GM21528 (cell line): ENCODE data around the gene EHBP1L1.

Experiments
- ATAC-seq: cut with Tn5 transposase; IDR thresholded peaks from one replicate; pipeline ENCODE4 v1.9.1; 2021; ENCODE audit warnings: mild to moderate bottlenecking, moderate library complexity; ENCODE audit not compliant: unreplicated experiment, low FRiP score

The EHBP1L1 gene

GRCh38 chr11:65591939-65592857 is 16.3 kb downstream of the EHBP1L1 start:
- no peak for ATAC-seq

DNA sequence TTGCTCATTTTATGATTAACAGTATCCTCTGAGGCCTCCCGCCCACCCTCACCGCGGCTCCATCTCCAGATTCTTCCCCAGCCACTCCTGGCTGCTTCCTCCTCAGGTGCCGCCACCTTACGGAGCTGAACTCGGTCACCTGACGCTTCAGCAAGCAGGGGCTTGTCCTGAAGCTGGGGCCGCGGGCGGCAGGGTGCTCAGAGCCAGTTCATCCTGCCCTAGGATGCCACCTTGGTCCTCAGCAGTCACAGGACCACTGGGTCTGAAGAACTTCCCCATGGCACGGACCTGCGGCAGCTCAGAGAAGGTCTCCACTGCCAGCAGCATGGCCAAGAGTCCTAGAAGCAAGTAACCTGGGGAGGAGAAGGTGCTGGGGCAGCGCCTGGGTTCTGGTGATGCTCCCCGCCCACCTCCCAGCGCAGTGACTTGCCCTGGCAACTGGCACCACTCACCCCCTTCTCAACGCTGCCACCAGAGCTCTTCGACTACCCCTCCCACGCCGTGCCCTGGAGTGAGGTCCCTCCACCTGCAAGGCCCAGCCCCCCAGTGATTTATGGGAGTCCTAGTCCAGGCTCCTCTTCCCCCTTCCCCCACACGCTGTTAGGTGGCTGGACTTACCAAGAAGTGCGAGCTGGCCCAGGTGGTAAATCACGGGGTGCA is 17.1 kb downstream of the EHBP1L1 start:
- no peak for ATAC-seq

DNA sequence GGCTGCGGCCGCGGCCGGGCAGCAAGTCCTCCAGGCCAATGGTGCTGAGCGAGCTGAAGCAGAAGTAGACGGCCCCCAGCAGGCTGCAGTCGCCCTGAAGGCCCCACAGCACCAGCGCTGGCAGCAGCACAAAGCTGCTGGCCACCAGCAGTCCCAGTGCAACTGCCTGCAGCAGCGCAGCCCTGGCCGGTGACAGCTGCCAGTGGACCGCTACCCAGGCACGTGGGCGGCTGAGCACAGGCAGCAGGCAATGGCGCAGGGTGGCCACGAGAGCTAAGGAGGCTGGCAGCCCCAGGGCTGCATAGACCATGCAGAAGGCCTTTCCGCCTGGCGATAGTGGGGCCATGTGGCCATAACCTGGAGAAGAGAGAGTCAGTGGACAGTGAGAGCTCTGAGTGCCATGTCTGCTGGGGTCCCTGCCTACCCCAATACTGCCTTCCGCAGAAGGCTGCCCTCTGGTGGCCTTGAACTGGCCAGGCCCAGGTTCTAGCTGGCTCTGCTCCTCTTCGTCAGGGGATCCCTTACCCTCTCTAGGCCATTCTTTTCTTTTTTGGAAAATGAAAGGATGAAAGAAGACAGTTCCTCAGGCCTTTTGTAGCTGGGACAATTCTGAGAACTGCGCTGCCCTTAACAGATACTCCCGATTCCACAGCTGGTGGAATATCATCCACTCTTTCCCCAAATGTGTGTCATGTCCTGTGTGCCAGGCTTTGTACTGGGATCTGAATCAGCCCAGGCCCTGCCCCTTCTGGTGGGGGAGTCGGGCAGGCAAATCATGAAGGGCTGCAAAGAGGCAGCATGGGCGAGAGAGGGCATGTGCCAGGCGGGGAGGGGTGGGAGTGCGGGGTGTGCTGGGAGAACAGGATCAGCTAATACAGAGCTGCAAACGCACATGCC is 17.9 kb downstream of the EHBP1L1 start:
- no peak for ATAC-seq

DNA sequence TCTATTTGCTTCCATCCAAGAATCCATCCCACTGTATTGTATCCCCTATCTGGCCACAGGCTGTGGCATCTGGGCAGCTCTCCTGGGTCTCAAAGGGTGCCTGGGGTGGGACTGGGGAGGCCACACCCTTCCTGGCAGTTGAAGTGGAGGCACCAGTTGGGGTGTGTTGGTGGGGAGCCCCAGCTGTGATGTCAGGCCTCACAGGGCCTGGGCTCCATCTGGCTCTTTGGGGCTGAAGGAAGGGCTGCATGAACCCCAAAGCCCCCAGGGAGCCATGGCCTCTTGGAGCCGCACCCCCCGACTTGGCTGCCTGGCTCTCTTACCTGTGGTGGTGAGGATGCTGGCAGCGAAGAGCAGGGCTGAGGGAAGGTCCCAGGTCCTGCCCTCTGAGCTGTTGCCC is 19.3 kb downstream of the EHBP1L1 start:
- ATAC-seq, result no peak

GRCh38 chr11:65595543-65596281 is 19.9 kb downstream of the EHBP1L1 start, which contains the start of gene KCNK7:
Gene KCNK7 (minus strand): TSS chr11:65595800. CDS start chr11:65595772, 28 bp downstream.
- no peak for ATAC-seq

DNA sequence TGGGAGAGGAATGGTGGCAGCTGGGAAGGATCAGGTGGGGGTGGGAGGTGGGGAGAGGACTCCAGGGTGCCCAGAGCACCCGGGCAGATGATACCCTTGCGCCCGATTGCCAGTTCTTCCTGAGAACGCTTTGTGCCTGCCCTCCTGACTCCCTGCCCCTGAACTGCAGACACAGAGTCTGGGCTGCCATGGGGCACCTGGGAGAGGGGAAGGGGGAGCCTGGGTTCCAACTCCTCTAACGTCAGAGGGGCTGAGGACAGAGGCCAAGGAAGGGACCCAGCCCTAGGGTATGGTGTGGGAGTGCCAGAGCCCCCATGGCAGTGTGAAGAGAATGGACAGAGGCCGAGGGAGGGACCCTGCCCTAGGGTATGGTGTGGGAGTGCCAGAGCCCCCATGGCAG is 20.7 kb downstream of the EHBP1L1 start:
- no peak for ATAC-seq

DNA sequence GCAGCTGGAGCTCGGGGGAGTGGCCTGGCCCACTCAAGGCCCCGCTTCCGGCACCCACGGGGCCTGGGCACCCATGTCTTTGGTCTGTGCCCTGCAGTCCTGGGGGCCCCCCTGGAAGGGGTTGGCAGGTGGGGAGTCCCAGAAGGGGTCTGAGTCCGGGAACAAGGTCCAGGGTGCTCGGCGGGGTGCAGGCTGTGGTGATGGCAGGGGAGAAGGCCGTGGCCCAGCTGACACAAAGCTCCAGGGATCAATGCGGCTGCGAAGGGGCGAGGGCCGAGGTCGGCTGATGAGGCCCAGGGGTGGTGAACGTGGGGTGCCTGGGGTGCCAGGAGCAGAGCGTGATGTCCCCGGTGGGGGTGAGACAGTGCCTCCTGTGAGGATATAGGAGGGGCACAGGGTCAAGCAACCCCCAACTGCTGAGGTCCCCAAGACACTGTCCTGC is 22.4 kb downstream of the EHBP1L1 start:
- no peak for ATAC-seq

- no peak for ATAC-seq
These were observed 23.5 kb downstream of the EHBP1L1 start for GRCh38 chr11:65599216-65599954.

- ATAC-seq, result no peak
These were observed 24.0 kb downstream of the EHBP1L1 start for GRCh38 chr11:65599955-65600246.

GRCh38 chr11:65604258-65604657 is 28.4 kb downstream of the EHBP1L1 start:
- no peak for ATAC-seq

DNA sequence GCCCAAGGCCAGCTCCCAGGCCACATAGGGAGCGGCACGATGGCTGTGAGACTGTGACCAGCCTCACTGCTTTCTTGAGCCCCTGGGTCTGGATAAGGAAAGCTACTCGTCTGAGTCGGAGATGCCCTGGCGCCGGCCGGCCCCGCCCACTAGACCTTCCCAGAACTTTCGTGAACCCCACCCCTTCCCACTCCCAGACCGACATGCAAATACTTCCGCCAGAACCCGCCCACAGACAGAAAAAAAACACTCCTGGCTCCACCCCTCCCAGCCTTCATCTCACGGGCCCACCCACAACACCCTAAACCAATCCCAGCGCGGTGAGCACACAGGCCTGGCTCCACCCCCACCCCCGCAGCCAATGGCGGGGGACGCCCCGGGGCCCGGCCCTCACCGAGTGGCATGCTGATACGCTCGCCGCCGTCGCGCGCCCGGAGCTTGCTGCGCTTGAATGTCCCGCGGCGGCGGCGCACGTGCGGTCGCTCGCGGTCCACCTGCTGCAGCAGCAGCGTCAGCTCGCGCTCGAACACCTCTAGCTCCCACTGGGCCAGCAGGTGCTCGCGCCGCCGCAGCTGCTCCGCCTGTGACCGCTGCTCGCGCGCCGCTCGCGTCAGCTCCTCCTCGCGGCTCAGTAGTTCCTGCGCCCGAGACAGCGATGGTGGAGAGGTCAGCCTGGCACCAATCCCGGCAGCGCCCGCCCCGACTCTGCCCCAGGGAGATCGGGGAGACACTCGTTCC is 31.2 kb downstream of the EHBP1L1 start:
- ATAC-seq, result no peak

DNA sequence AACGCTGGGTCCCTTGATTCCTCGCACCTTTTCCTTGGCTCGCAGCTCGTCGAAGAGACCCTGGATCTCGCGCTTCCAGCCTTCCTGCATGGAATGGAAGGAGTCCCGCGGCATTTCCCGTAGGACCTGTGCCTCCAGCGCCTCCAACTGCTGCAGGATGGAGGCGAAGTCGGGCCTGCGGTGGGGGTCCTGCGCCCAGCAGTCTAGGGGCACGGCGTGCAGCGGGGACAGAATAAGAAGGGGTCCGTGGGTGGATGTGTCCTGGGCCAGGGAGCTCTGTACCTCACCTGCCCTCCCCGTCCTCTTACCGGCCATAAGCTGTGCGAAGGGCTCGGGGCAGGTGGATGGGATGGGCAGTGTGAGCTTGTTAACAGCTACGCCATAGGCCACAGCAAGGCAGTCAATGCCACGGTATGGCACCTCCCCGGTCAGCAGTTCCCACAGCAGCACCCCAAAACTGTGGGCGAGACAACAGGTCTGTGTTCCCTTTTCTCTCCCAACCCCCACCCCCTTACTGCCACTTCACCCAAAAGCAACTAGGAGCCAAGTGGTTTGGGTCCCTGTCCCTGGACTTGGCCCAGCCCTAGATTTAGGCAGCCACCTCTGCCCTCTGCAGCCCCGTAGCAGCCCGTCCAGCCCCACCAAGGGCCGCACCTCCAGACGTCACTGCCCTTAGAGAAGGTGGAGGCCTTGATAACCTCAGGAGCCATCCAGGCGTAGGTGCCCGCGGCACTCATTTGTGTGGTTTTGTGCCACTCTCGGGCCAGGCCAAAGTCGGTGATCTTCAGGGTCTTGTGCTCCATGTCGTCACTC is 32.0 kb downstream of the EHBP1L1 start:
- no peak for ATAC-seq

DNA sequence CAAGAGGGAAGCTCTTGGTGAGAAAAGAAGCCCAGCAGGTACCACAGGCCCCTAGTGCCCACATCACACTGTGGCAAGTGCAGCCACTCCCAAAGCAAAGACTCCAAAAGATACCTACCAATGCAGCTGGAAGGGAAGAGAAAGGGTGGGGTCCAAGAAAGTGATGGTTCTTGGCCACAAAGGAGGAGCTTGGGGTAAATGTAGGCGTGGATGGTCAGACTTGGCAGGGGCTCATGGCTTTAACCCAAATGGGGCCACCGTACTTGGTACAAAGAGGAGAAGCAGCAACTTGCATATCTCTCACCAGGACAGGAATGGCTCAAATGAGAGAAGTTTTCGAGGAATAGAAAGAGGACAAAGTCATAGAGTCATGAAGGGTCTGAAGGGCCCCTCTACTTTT is 33.4 kb downstream of the EHBP1L1 start:
- no peak for ATAC-seq

- no peak for ATAC-seq
These were observed 33.8 kb downstream of the EHBP1L1 start for GRCh38 chr11:65609665-65610064.

- no peak for ATAC-seq
These were observed 34.6 kb downstream of the EHBP1L1 start for GRCh38 chr11:65610404-65610803.

DNA sequence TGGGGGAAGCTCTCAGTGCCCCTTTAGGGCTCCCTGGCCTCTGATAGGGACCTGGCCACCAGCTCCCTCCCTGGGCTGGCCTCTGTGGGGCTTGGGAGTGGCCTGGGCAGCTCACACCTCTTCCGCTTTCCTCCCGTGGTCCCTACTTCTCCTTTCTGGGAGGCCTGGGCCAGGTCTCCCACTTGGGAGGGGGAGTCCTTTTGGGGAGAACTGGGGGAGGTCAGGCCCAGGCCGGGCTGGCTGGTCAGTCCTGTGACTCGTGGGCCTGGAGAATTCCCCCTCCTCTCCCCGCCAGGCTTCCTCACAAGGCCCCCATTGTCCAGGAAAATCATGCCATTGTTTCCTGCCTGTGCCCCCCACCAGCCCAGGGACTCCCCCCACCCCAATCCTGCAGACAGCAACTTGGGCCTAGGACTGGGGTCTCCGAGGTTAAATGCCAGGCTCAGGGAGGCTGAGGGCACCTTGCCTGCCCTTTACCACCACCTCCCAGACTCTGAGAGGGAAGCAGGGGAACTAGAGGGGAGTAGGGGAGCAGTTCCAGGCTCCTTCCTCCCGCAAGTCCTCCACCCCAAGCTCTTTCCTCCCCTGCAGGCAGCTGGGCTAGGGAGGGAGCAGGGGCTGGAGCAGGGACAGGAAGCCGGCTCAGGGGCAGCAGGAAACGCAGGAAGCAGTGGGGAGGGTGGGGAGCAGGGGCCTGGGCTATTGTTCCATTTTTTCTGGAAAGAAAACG is 35.3 kb downstream of the EHBP1L1 start:
- no peak for ATAC-seq
